Esophagus mucosa (tissue), 1 donor: ENCODE results near the gene MOCOS. TPM values are rescaled to one million over a fixed set of nuclear protein-coding genes. Genes with fewer than 3 reads are reported as not detected.

Experiments
- ATAC-seq: fragments of 200-7000 bp; cut with Tn5 transposase; one replicate; pipeline ENCODE4 v1.9.1; 2020
- total RNA-seq: library from RNA; stranded (reverse); gene quantifications from one replicate; pipeline ENCODE4 v1.2.4, GENCODE V29; 2023
- donor health status: DM: yes; HTN: yes; CAD: no.

The MOCOS gene
- total RNA-seq, 1 donor from 2014 or later = 16.0 TPM

- ATAC-seq = no peak
These were observed 86.9 kb downstream of the MOCOS start for GRCh38 chr18:36274083-36274715.

GRCh38 chr18:36275561-36275960 lies 88.3 kb downstream of the MOCOS start:
- no peak for ATAC-seq

GRCh38 chr18:36279001-36279400 lies 91.7 kb downstream of the MOCOS start:
- ATAC-seq = no peak

- ATAC-seq = no peak
These were observed 94.6 kb downstream of the MOCOS start for GRCh38 chr18:36281936-36282335.

GRCh38 chr18:36283448-36283847 lies 96.2 kb downstream of the MOCOS start:
- ATAC-seq = no peak

- peak; percentile 26 for ATAC-seq
These were observed 97.0 kb downstream of the MOCOS start for GRCh38 chr18:36284268-36284667.

GRCh38 chr18:36284671-36285295 lies 97.5 kb downstream of the MOCOS start:
- peak; percentile 69 for ATAC-seq

GRCh38 chr18:36287653-36288052 lies 100.4 kb downstream of the MOCOS start:
- ATAC-seq = no peak

- ATAC-seq = no peak
These were observed 101.4 kb downstream of the MOCOS start for GRCh38 chr18:36288689-36289088.

- no peak for ATAC-seq
These were observed 106.7 kb downstream of the MOCOS start for GRCh38 chr18:36294031-36294430.

GRCh38 chr18:36295214-36295613 lies 107.9 kb downstream of the MOCOS start:
- no peak for ATAC-seq

- no peak for ATAC-seq
These were observed 108.6 kb downstream of the MOCOS start for GRCh38 chr18:36295880-36296301.

- no peak for ATAC-seq
These were observed 109.5 kb downstream of the MOCOS start for GRCh38 chr18:36296650-36297416.

GRCh38 chr18:36297417-36298125 lies 110.3 kb downstream of the MOCOS start, which contains the start of gene FHOD3:
FHOD3 (plus strand) TSS chr18:36297713; CDS start chr18:36297836, 123 bp downstream.
- peak; percentile 52 for ATAC-seq

- ATAC-seq = peak; percentile 27
These were observed 110.9 kb downstream of the MOCOS start for GRCh38 chr18:36298126-36298741.

- no peak for ATAC-seq
These were observed 111.7 kb downstream of the MOCOS start for GRCh38 chr18:36299015-36299414.

- ATAC-seq = no peak
These were observed 112.9 kb downstream of the MOCOS start for GRCh38 chr18:36300211-36300610.

- no peak for ATAC-seq
These were observed 114.6 kb downstream of the MOCOS start for GRCh38 chr18:36301884-36302283.

GRCh38 chr18:36302676-36303075 lies 115.4 kb downstream of the MOCOS start:
- ATAC-seq = no peak

GRCh38 chr18:36303211-36303844 lies 116.0 kb downstream of the MOCOS start:
- no peak for ATAC-seq

- ATAC-seq = no peak
These were observed 117.4 kb downstream of the MOCOS start for GRCh38 chr18:36304723-36305122.

GRCh38 chr18:36305375-36305774 lies 118.1 kb downstream of the MOCOS start:
- no peak for ATAC-seq
